Measurements from ENCODE around the gene CACNG5. TPM values are rescaled to one million over a fixed set of nuclear protein-coding genes. Genes with fewer than 3 reads are reported as not detected.
"Not testable (repeated sequence)": the region's sequence is repeated elsewhere in the genome, so short reads cannot be mapped to it uniquely, and the experiment has no call there.

The CACNG5 gene
- polyA plus RNA-seq, 3 donors: not detected

DNA sequence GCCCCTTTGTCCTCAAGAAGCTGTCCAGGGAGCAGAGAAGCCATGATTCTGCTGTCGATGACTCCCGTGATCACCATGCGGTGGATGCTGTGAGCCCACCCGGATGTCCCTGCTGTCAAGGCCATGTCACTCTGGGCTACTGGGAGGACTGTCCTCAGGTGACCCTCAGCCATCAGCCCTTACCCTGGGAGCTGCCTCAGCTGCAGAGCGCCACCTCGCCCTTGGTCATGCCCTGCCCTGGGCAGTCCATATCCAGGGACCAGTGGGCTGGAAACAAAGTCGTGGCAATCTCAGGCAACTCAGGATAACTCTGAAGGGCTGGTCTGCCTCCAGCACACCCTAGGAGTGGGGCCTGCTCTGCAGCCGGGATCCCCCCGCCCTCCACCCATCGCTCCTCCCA is 63.6 kb downstream of the CACNG5 start:
- no peak for TF ChIP-seq CTCF (IDR thresholded peaks at IDR 0.05)
- no peak overlapping the region for H3K4me3 Mint-ChIP-seq

DNA sequence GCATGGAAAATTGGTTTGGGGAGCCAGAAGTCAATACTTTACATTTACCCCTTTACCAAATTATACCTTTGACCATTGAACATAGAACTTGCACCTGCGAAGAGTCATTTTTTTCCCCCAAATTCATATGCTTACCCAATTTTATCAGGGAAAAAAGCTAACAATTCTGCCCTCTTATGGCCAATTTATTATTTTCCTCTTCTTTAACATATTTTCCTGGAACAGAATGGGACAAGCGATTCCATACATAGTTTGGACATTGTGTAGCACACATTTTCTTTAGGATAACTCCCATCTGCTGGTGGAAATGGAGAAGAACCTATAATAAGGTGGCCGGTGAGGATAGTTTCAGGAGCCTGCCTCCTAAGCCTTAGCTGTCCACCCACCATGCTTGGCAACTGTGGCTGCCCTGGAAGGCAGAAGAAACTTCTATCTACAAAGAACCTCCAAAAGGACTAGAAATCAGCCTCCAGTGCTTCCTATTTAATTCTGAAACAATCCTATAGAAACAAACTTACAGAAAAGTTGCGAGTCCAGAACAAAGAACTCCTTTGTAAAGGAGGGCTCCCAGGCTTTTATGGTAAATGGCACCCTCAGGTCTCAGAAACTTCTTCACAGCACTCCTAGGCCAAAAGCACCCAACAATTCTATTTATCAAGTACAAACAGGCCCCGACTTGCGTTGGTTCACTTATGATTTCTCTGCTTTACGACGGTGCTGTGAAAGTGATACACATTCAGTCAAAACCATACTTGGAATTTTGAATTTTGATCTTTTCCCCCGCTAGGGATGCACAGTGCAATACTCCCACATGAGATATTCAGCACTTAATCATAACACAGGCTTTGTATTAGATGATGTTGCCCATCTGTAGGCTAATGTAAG is 65.5 kb downstream of the CACNG5 start:
- Histone ChIP-seq H4K20me1 (ENCODE audit: insufficient read depth, low read length) (no peaks in the 10 kb centered on the region), H3K36me3 (replicated peaks in 1 of 2; ENCODE audit: control insufficient read depth in 1 of 2, insufficient read depth in 2 of 2, low read length in 2 of 2) (no peaks in the 10 kb centered on the region), H3K79me2 (ENCODE audit: insufficient read depth, low read length) (no peaks in the 10 kb centered on the region), H3K4me1 (ENCODE audit: control insufficient read depth in 1 of 2, insufficient read depth in 2 of 2, low read length in 2 of 2) (no peaks in the 10 kb centered on the region), H3K27me3 (ENCODE audit: control insufficient read depth in 2 of 2, insufficient read depth in 2 of 2, low read length in 2 of 2) (no peaks in the 10 kb centered on the region), H3K4me3 (replicated peaks in 1 of 3; ENCODE audit: low read depth in 2 of 3, low read length in 3 of 3) (no peak overlapping the region), H3K27ac (ENCODE audit: low read depth in 1 of 2, low read length in 2 of 2) (no peak overlapping the region), H3K4me2 (replicated peaks; ENCODE audit: extremely low read depth, low read length, poor library complexity, severe bottlenecking) (no peak overlapping the region), H3K9ac (ENCODE audit: insufficient read depth, low read length, poor library complexity, severe bottlenecking) (no peak overlapping the region), H2AFZ (ENCODE audit: insufficient read depth, low read depth, low read length, poor library complexity, severe bottlenecking) (no peak overlapping the region), H3K9me3 (replicated peaks in 1 of 2; ENCODE audit: control insufficient read depth in 1 of 2, insufficient read depth in 1 of 2, low read length in 2 of 2) (no peaks in the 10 kb centered on the region)
- H3K4me1 Mint-ChIP-seq: peaks cover 6% of the 10 kb centered on the region
- H3K27me3 Mint-ChIP-seq (ENCODE audit: low read depth in 3 of 3): peaks cover 4 to 8% (median 8%) of the 10 kb centered on the region in 3 donors
- no peaks in the 10 kb centered on the region for H3K36me3 Mint-ChIP-seq
- no peak overlapping the region for H3K27ac Mint-ChIP-seq
- 80% methylated on average over 5 of the region's 9 CpGs for WGBS (ENCODE audit: insufficient coverage)
- H3K4me3 Mint-ChIP-seq: no peak overlapping the region
- H3K9me3 Mint-ChIP-seq: peaks cover 0 to 5% (median 0%) of the 10 kb centered on the region in 7 donors
- TF ChIP-seq CTCF (IDR thresholded peaks at IDR 0.05): no peak
- intact Hi-C loops (cut with micrococcal nuclease): no loop called here
- no peak for DNase-seq

More for the DNA sequence above, 63.6 kb downstream of the CACNG5 start:
- no peak overlapping the region for H3K4me3 ChIP-seq (replicated peaks in 1 of 3; ENCODE audit: low read depth in 2 of 3, low read length in 3 of 3)
- H3K4me1 ChIP-seq (ENCODE audit: control insufficient read depth in 1 of 2, insufficient read depth in 2 of 2, low read length in 2 of 2): no peaks in the 10 kb centered on the region
- H3K27me3 ChIP-seq (ENCODE audit: control insufficient read depth in 2 of 2, insufficient read depth in 2 of 2, low read length in 2 of 2): no peaks in the 10 kb centered on the region
- H3K27ac ChIP-seq (ENCODE audit: low read depth in 1 of 2, low read length in 2 of 2): no peak overlapping the region
- no peak overlapping the region for H2AFZ ChIP-seq (ENCODE audit: insufficient read depth, low read depth, low read length, poor library complexity, severe bottlenecking)
- no peaks in the 10 kb centered on the region for H3K36me3 Mint-ChIP-seq
- no peak overlapping the region for H3K4me2 ChIP-seq (replicated peaks; ENCODE audit: extremely low read depth, low read length, poor library complexity, severe bottlenecking)
- 94% methylated on average over 10 of the region's 10 CpGs for WGBS (ENCODE audit: insufficient coverage)
- intact Hi-C loops (cut with micrococcal nuclease): no loop called here
- H3K27ac Mint-ChIP-seq: no peak overlapping the region
- H3K36me3 ChIP-seq (replicated peaks in 1 of 2; ENCODE audit: control insufficient read depth in 1 of 2, insufficient read depth in 2 of 2, low read length in 2 of 2): no peaks in the 10 kb centered on the region
- H3K27me3 Mint-ChIP-seq (ENCODE audit: low read depth in 3 of 3): peaks cover 6 to 11% (median 8%) of the 10 kb centered on the region in 3 donors
- no peak overlapping the region for H3K9ac ChIP-seq (ENCODE audit: insufficient read depth, low read length, poor library complexity, severe bottlenecking)
- H4K20me1 ChIP-seq (ENCODE audit: insufficient read depth, low read length): no peaks in the 10 kb centered on the region
- H3K9me3 ChIP-seq (replicated peaks in 1 of 2; ENCODE audit: control insufficient read depth in 1 of 2, insufficient read depth in 1 of 2, low read length in 2 of 2): no peaks in the 10 kb centered on the region
- H3K4me1 Mint-ChIP-seq: peaks cover 6% of the 10 kb centered on the region
- peaks cover 0 to 5% (median 0%) of the 10 kb centered on the region in 7 donors for H3K9me3 Mint-ChIP-seq
- no peak for DNase-seq
- no peaks in the 10 kb centered on the region for H3K79me2 ChIP-seq (ENCODE audit: insufficient read depth, low read length)

GRCh38 chr17:66903296-66903695 is 68.4 kb downstream of the CACNG5 start:
- H2AFZ ChIP-seq (ENCODE audit: insufficient read depth, low read depth, low read length, poor library complexity, severe bottlenecking); H3K4me1 ChIP-seq (ENCODE audit: control insufficient read depth in 1 of 2, insufficient read depth in 2 of 2, low read length in 2 of 2); H3K79me2 ChIP-seq (ENCODE audit: insufficient read depth, low read length); intact Hi-C loops (cut with micrococcal nuclease); H3K4me2 ChIP-seq (replicated peaks; ENCODE audit: extremely low read depth, low read length, poor library complexity, severe bottlenecking); H3K4me1 Mint-ChIP-seq; H3K27ac ChIP-seq (ENCODE audit: low read depth in 1 of 2, low read length in 2 of 2); H3K4me3 Mint-ChIP-seq; H4K20me1 ChIP-seq (ENCODE audit: insufficient read depth, low read length); H3K4me3 ChIP-seq (replicated peaks in 1 of 3; ENCODE audit: low read depth in 2 of 3, low read length in 3 of 3); H3K36me3 ChIP-seq (replicated peaks in 1 of 2; ENCODE audit: control insufficient read depth in 1 of 2, insufficient read depth in 2 of 2, low read length in 2 of 2); H3K27me3 Mint-ChIP-seq (ENCODE audit: low read depth in 3 of 3); H3K27me3 ChIP-seq (ENCODE audit: control insufficient read depth in 2 of 2, insufficient read depth in 2 of 2, low read length in 2 of 2); H3K9me3 ChIP-seq (replicated peaks in 1 of 2; ENCODE audit: control insufficient read depth in 1 of 2, insufficient read depth in 1 of 2, low read length in 2 of 2); H3K36me3 Mint-ChIP-seq; H3K9ac ChIP-seq (ENCODE audit: insufficient read depth, low read length, poor library complexity, severe bottlenecking); H3K9me3 Mint-ChIP-seq: not testable (repeated sequence)
- peak overlapping the region in 1 of 7 donors; percentile 26 for H3K27ac Mint-ChIP-seq
- WGBS (ENCODE audit: insufficient coverage): no CpG with 5 or more reads among the region's 6 CpGs
- DNase-seq: peak in 1 of 3 donors; percentile 17

All from CD14-positive monocyte (primary cell).